Activated CD4-positive, alpha-beta T cell treated with anti-CD3 and anti-CD28 coated beads for 1 hour (primary cell): ENCODE data around the gene EFCAB6.
"Not testable (repeated sequence)": the region's sequence is repeated elsewhere in the genome, so short reads cannot be mapped to it uniquely, and the experiment has no call there.

Experiments
- DNase-seq: peaks from one replicate; pipeline ENCODE4 v3.0.0-alpha.2; 2020

The EFCAB6 gene

DNA sequence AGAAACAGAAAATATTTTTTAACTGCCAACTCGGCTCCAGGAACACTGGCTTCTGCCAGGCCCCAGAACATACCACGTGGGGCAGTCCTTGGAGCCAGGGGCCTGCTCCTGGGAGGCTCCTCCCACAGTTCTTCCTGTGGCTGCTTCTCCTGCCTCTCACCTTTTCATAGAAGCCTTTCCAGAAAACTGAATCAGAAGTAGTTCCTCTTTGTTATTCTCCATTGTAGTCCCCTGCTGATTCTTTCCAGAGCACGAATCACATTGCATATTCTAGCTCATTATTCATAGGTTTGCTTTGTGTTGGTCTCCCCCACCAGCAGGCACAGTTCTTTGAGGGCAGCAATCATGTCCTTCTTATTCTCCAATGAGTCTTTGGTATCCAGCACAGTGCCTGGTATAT lies 106.0 kb downstream of the EFCAB6 start:
- DNase-seq, result no peak

DNA sequence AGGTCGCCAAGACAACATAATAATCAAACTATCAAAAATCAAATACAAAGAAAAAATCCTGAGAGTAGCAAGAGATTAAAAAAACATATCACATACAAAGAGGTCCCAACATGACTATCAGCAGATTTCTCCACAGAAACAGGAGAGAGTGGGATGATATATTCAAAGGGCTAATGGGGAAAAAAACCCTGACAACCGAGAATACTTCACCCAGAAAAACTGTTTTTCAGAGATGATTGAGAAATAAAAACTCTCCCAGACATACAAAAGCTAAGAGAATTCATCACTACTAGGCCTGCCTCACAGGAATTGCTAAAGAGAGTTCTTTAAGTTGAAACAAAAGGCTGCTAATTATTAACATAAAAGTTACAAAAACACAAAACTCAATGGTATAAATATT lies 108.1 kb downstream of the EFCAB6 start:
- no peak for DNase-seq

DNA sequence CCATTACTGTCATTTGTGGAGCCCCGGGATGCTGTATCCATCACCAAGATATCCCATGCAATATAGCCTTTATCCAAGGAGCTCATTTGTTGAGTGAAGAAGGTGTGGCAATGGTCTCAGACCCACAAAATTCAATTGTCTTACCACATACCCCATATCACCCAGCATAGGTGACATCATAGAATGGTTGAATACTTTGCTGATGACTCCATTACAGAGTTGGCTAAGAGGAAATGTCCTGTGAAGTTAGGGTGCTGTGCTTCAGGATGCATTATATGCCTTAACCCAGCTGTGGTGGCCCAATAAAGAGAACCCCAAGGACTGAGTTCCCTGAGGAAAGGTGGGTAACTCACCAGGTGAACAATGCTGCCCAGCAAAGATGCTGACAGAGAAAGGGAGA lies 113.7 kb downstream of the EFCAB6 start:
- DNase-seq, result no peak

DNA sequence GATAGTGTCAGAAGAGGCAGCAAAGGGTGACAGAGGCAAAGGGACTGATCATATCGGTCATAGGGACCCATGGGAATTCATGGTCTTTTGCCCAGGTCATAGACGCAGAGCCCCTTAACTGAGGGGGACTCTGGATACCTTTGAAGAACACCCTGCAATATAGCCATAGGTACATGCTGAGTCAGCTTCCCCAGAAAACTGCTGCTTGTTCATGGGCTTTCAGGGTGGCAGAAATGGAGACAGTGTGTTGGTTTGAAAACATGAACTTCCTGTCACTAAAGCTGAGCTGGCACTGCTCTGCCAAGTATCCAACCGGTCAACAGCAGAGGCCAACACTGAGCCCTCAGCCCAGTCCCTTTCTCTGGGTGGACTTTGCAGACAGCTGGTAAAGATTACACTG lies 114.2 kb downstream of the EFCAB6 start:
- DNase-seq, result no peak

DNA sequence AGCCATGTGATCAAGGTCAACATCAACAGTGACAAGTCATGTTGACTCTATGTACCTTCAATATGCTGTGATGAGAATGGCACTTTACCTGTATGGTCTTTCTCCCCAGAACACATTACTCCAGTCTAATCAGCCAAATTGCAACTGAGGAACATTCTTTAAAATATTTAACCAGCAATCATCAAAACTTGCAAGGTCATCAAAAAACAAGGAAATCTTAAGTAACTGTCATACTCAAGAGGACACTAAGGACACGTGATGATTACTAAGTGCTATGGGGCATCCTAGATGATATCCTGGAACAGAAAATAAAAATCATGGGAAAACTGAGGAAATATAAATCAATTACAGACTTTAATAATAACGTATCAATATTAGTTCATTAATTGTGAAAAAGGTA lies 118.9 kb downstream of the EFCAB6 start:
- DNase-seq, result no peak

DNA sequence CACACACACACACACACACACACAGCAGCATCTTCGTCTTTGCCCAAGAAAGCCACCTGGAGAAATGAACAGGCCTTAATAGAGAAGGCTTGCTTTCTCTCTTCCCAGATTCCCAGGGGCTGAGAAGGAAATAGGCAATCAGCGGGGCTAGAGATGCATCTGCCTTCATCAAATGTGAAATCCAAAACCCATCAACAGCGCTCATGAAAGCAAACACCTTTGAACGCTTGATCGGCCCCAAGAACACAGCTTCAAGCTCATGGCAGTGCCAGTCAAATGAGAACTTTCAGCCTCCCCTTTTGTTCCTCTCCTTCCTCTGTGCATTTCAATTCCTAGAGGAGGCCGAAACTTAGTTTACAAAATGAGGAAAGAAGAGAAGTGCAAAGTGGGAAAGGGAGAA lies 122.7 kb downstream of the EFCAB6 start:
- DNase-seq, result no peak

DNA sequence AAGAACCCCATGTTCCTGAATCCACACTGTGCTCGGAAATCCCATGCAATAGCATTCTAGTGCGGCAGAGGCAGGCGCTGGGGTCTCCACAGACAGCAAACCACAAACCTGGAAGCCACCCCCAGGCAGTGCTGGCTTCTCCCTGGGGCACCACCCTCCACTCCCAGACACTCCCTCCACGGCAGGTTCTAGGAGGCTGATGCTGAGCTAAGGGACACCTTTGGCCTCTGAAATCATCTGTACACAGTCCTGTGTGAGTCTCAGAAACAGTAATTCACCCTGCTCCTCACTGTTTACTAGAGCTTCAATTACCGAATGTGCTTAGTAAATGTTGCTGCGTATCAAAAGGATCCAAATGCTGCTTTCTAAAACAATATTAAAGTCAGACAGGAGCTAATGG lies 129.3 kb downstream of the EFCAB6 start:
- DNase-seq, result no peak

DNA sequence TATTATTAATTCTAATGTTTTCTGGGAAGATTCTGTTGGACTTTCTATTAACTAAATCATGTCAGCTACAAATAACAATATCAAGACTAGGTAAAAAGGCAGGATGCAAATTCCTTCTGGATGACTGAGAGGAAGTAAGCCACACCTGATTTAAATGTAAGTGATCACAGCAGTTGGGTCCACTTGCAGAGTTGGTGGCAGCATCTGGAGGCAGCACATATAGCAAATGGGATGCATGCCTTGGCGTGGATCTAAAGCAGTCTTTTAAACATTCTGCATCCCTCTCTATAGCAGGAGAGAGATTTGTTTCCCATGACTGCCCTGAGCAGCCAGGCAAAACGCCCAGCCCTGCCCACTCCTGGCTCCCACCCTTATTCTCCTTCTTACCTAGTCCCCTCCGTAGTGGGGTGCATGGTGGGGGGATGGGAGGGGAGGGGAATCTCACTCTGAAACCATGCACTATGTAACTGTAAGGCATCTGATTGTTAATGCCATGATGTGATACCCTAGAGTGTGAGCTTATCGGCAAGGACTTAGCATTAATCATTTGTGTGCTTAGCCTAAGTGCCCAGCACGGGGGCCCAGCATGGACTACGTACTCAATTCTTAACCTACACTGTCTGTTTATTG lies 130.3 kb downstream of the EFCAB6 start:
- DNase-seq, result no peak

DNA sequence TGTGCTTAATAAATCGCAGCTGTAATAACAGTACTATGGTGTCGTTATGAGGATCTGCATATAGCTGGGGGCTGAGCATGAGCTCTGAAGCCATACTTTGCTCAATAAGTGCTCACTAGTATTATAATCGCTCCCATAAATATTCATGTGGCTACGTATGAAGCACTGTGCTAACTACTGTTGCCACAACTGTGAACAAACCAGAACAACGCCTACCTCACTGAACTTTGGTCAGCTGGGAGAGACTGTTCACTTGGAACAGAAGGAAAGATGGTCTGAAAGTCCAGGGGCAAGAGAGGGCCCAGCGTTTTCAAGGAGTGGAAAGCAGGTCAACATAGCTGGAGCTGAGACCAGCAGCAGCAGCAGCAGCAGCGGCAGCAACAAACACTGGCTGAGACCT lies 141.6 kb downstream of the EFCAB6 start:
- DNase-seq, result no peak

DNA sequence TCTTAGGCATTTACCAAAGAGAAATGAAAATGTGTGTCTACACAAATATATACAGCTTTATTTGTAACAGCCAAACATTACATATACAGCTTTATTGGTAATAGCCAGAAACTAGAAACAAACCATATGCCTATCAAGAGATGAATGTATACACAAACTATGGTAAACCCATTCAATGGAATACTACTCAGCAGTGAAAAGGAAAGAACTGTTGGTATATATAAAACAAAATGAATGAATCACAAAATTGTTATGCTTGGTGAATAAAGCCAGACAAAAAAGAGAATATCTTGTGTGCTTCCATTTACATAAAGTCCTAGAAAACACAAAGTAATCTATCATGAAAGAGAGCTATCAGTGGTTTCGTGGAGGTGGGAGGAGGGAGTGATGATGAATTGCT lies 142.9 kb downstream of the EFCAB6 start:
- no peak for DNase-seq

DNA sequence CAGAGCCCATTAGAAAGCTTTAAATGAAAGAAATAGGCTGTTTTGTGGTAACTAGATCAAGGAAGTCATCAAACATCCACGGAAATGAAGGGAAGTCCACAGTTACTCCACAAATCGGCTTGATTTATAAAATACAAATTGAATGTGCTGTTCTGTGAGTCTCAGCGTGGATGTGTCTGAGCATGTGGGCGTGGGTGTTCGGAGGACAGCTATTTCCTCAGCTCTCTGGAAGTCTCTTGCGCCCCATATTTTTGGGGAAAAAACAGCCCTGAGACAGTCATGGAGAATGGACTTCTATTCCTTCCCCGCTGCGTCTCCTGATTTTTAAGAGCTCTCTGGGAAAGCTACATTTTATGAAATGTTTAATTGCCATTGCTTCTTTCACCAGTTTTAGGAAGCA lies 144.4 kb downstream of the EFCAB6 start:
- DNase-seq, result no peak

DNA sequence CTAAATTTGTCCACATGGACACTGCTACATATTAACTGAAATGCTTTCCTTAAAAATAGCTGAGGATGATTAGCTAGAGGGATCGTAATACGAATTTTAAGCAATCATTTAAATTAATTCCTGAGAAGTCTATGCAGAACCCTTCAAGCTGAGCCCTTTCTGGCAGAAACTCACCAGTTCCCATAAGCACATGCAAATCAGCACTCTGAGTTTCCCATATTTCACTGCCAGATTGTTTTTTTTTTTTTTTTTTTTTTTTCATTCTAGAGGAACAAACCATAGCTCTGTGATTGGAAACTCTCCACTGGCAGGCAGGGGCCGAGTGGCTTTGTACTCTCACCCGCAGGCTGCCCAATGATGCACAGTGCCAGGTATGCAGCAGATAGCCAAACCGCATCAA lies 145.6 kb downstream of the EFCAB6 start:
- no peak for DNase-seq

DNA sequence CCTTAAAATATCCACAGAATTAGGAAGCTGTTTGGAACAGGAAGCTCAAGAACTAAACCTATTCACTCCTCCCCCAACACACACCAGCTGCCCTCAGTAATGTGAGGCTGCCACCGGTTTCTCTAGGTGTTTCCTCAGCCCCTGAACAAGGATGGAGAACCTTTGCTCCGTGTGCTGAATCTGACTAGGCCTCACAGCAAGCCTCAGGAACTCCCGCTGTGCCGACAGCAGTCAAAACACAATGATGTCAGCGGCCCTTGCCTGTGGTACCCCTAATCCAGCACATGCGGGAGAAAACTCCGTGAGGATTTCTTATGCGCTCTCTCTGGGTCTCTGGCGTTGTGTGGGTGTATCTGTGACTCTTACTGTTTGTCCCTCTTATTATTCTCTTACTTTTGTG lies 153.3 kb downstream of the EFCAB6 start:
- DNase-seq, result no peak

DNA sequence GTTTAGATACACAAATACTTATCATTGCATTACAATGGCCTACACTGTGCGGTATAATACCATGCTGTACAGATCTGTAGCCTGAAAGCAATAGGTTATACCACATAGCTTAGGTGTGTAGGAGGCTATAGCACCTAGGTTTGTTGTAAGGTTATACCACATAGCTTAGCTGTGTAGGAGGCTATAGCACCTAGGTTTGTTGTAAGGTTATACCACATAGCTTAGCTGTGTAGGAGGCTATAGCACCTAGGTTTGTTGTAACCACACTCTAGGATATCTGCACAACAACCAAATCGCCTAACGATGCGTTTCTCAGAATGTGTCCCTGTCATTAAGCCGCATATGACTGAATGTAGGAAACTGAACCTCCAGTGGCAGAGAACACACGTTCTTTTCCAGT lies 155.5 kb downstream of the EFCAB6 start:
- not testable (repeated sequence) for DNase-seq

DNA sequence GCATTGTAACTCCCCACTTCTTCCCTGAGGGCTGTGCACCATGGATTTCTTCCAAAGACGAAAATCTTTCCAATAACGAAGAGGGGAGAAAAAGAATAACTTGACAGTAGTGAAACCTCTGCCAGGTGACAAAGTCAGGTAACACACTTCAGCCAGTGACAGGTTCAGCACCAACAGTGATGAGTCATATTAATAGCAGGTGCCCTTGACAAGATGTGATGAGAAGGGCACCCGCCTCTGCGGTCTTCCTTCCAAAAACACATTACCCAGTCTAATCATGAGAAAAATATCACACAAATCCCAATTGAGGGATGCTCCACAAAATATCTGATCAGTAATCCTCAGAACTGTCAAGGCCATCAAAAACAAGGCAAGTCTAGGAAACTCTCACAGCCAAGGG lies 157.8 kb downstream of the EFCAB6 start:
- DNase-seq, result no peak

DNA sequence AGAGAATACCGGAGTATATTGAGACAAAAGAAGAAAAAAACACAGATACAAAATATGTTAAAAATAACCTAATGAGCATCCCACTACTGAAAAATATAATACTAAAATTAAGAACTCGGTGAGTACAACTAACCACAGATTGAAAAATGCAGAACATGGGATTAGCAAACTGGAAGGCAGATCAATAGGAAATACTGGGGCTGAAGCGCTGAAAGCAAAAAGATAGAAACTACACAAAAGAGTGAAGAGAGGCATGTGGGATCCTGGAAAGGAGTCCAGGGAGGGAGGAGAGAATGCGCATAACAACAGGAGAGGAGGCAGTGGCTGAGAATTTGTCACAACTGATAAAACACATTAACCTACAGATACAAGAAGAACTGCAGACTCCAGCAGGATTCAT lies 159.3 kb downstream of the EFCAB6 start:
- DNase-seq, result no peak

DNA sequence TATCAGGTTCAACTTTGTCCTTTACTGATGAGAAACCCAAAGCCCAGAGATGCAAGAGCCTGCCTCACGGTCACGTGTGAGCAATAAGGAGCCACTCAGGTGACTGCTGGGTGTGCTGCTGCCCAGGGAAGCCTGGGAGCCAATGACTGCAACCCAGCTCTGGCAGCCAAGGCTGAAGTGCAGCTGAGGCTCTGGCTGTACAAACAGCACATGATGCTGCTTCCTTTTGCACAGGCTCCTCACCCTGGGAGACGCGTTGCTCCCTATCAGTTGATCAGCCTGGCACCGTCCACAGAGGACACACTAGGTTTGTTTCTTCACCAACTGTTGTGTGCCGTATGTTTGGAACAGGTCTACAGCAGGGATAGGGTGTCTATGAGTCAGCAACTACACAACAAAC lies 168.7 kb downstream of the EFCAB6 start:
- no peak for DNase-seq

DNA sequence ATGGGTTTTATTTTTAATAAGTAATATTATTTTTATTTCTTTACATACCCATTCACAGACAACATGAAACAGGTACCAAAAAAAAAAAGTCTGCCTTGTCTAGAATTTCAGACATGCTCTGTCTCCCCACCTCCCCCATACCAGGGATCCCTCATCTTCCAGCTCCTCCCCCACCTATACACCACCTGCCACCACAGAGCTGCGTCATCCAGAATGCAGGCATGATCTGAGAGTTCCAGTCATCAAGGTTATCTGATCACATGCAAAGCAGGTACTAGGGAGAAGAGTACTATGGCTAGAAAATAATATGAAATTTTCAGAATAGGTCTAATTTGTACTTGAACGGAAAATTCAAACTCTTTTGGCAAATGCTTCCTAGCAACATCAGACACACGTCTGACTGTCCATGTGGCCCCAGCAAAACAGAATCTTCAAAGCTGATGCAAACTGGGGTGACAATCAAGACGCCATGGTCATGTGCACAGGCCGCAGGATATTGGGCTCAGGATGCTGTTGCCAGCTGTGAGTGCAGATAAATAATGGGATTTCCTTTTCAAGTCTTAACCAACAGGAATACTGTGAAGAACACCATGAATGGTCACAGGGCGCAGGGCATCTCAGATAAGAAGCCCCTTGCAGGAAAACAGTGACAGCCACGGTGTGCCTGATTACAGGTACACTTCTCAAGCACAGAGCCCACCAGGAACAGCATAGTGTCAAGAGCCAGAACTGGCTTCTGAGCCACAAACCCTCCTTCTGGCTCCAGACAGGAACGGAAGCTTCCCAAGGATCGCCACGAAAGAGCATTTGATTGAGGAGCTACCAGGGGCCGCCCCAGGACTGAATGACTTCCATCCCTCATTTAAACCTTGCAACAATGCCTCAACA lies 169.5 kb downstream of the EFCAB6 start:
- DNase-seq, result no peak

DNA sequence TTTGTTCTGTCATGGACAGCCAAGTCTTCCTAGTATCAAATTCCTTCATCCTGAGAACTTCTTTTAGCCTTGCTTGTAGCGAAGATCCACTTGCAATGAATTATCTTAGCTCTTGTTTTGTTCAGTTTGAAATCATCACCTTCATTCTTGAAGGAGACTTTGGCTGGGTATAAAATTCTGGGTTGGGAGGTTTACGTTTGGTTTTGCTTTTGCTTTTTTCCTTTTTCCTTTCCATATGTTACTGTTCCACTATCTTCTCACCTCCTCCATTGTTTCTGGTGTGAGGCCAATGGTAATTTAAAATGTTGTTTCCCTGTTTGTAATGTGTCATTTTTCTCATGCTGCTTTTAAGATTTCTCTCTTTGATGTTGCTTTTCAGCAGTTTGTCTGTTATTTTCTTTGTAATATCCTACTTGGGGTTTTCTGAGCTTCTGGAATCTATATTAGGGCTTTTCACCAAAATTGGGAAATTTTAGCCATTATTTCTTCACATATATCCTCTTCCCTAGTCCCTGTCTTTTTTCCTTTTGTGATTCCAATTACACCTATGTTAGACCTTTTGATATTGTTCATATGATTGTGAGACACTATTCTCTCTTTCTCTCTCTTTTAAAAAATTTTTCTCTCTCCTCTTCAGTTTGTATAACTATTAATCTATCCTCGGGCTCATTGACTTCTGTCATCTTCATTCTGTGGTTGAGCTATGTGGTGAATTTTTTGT lies 172.7 kb downstream of the EFCAB6 start:
- DNase-seq, result no peak

DNA sequence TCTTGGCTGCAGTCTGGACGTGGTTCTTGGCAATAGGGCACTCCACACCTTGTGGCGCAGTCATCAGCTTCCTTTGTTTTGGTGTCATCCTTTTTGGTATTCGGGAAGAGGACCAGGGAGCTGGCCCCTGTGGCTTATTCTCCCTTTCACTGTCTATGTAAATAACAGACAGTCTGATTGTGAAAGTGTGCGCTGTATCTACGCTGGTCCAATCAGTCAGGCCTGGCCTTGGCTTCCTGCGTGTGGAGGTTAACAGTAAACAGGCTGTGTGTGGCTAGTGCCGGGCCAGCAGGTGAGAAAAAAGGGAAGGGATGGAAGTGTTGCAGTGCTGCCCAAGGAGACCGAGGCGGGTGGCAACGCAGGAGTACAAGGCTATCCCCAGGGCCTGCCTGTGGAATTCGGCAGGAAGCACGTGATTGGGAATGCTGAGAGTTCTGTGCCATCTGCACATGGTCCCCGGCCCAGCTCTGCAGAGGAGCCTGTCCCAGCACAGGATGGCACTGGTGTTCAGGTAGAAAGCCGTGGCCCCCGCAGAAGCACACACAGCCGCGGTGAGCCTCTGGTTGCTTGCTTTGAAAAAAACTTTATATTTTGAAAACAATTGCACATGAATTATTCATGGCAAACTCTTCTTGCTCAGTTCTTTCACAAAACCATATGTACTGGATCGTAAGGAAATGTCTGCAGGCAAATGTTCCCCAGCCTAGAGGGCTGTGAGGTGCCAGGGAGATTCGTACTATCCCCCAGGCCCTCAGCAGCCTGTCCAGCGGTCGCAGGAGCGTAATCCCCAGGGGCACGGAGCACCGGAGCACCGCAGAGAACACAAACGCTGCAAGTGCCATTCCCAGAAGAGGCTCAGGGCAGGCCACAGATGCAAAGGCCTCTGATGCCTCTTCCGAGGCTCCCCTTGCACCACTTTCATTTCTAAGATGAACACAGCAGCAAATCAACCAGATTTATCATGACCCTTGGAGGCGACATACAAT lies 174.5 kb downstream of the EFCAB6 start:
- no peak for DNase-seq

DNA sequence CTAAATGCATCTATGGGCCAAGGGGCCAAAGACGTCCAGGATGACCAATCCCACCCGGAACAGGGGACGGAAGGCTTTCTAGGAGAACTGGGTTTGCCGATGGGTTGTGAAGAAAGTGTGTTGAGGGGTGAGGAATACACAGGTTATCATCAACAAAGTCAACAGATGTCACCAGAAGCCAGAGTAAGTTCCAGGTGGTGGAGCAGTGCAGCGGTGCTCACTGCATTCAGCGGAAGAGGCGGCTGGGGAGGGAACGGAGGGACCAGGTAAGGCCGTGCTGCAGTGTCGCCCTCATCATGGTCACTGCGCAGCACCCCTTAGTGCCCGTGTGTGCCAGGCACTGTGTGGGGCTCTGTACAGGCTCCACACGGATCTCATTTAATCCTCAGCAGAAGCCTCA lies 176.0 kb downstream of the EFCAB6 start:
- DNase-seq, result no peak

DNA sequence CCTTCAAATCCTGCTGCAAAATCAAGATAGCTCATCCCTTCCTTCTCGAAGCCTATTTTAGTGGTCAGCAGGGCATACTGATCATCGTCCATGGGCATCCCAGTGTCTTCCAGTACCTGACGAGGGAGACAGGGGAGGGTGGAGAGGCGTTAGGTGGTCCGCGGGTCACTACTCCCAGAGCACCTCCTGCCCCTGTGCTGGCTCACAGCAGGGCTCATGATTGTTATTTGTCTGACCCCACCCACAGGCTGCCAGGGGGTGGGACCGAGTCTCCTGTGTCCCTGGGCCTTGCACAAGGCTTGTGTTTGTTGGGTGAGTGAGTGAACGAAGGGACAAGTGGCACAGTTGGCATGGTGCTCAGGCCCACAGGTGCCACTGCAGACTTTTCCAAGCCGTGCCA lies 177.0 kb downstream of the EFCAB6 start:
- no peak for DNase-seq

DNA sequence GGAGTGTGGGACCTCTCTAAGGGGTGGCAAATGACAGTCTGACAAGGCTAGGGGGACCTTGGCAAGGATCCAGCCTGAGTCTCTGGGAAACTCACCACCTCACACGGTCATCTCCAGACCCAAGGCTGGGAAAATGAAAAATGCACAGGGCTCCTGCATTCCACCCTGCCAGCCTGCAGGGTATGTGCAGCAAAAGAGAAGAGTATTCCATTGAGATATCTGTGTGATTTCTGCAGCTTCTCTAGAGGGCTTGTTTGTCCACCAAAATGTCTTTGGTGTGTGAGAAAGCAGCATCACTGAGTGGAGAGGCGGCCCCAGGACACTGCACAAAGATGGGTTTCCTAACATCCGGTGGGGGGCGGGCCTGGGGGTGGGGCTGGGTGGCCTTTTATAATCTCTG lies 177.8 kb downstream of the EFCAB6 start:
- DNase-seq, result no peak
